PC-9 (cell line): Measurements from ENCODE around the gene VWA3B. TPM values are rescaled to one million over a fixed set of nuclear protein-coding genes. Genes with fewer than 3 reads are reported as not detected.
A peak's percentile ranks its signal among the peaks of the same experiment; 100 is the strongest.

Source experiments
- BruUV-seq: library from RNA; stranded (reverse); fragments of 400-500 nt; replicated peaks from 2 replicates; lab custom pipeline; 2021; lab: Mats Ljungman, UMichigan
- CTCF ChIA-PET: fragments of 300-600 bp; sonication (Branson Sonifier 250); formaldehyde crosslinking; loops from one replicate; lab custom pipeline; 2022; ENCODE audit warnings: antibody characterized with exemption; lab: Charles Lee
- POLR2A ChIA-PET: fragments of 300-600 bp; sonication (Branson Sonifier 250); formaldehyde crosslinking; loops from one replicate; lab custom pipeline; 2022; ENCODE audit warnings: antibody characterized with exemption; ENCODE audit not compliant: unreplicated experiment; lab: Charles Lee
- DNase-seq, 2 experiments: peaks; one replicate each; pipeline versions ENCODE4 v3.0.0 to v3.0.0-alpha.2; 2015 to 2022; ENCODE audit warnings: mixed read lengths in 1 of 2
- H2AFZ ChIP-seq: fragments of 200-600 bp; sonication (generic); 2 replicates; pipeline ENCODE4 v1.8.1; 2017; ENCODE audit warnings: antibody characterized with exemption
- H3F3A ChIP-seq: fragments of 200-600 bp; sonication (generic); 2 replicates; pipeline ENCODE4 v1.8.1; 2017; ENCODE audit warnings: antibody characterized with exemption, mild to moderate bottlenecking, low read depth; ENCODE audit not compliant: insufficient read depth
- H3K27ac ChIP-seq: fragments of 200-600 bp; sonication (generic); 2 replicates; pipeline ENCODE4 v1.6.1; 2016; ENCODE audit warnings: mixed run types
- H3K27me3 ChIP-seq: fragments of 200-600 bp; sonication (generic); 2 replicates; pipeline ENCODE4 v1.6.1; 2016; ENCODE audit warnings: low read depth, mixed run types; ENCODE audit not compliant: insufficient read depth
- H3K36me3 ChIP-seq: fragments of 200-600 bp; sonication (generic); 2 replicates; pipeline ENCODE4 v1.6.1; 2016; ENCODE audit warnings: low read depth, mixed run types
- H3K4me1 ChIP-seq: fragments of 200-600 bp; sonication (generic); replicated peaks from 2 replicates; pipeline ENCODE4 v1.6.1; 2016; ENCODE audit warnings: mixed run types; ENCODE audit not compliant: insufficient read depth
- H3K4me2 ChIP-seq: fragments of 200-600 bp; sonication (generic); 2 replicates; pipeline ENCODE4 v1.6.1; 2017; ENCODE audit warnings: mixed run types
- H3K4me3 ChIP-seq: fragments of 200-600 bp; sonication (generic); 2 replicates; pipeline ENCODE4 v1.6.1; 2016; ENCODE audit warnings: mixed run types
- H3K79me2 ChIP-seq: fragments of 200-600 bp; sonication (generic); 2 replicates; pipeline ENCODE4 v1.6.1; 2017; ENCODE audit warnings: low read depth, mixed run types
- H3K9me2 ChIP-seq: fragments of 200-600 bp; sonication (generic); 2 replicates; pipeline ENCODE4 v1.8.1; 2017; ENCODE audit warnings: mild to moderate bottlenecking; ENCODE audit not compliant: insufficient read depth
- H3K9me3 ChIP-seq: fragments of 200-600 bp; sonication (generic); 2 replicates; pipeline ENCODE4 v1.8.1; 2016; ENCODE audit warnings: low read depth; ENCODE audit not compliant: insufficient read depth
- H4K20me1 ChIP-seq: fragments of 200-600 bp; sonication (generic); 2 replicates; pipeline ENCODE4 v1.8.1; 2017; ENCODE audit not compliant: insufficient read depth
- EZH2 ChIP-seq: fragments of 200-600 bp; sonication (generic); IDR thresholded peaks from 2 replicates; pipeline ENCODE4 v1.8.0; 2017; ENCODE audit warnings: antibody characterized with exemption, low read depth
- intact Hi-C: fragments of 100-400 bp; cut with micrococcal nuclease; formaldehyde crosslinking; loops from one replicate; pipeline ENCODE4 v1.10.0; 2022; ENCODE audit not compliant: unreplicated experiment
- total RNA-seq: library from RNA; stranded (reverse); gene quantifications from 2 replicates; pipeline ENCODE4 v1.2.3, GENCODE V29; 2021
- TF ChIP-seq, protein P1 (sequence below): fragments of 200-600 bp; sonication (generic); conservative IDR thresholded peaks from 2 replicates; pipeline ENCODE4 v1.6.1; 2017; ENCODE audit warnings: mixed run types, antibody characterized with exemption, mild to moderate bottlenecking, moderate library complexity

VWA3B gene
- total RNA-seq, 1 experiment from 2014 or later = not detected

- no peaks in the 10 kb centered on the region for H3K36me3 ChIP-seq
- BruUV-seq = no TSS peak
- no peaks in the 10 kb centered on the region for H4K20me1 ChIP-seq
Observed at GRCh38 chr2:98341241-98341640, 254.3 kb downstream of the VWA3B start.

GRCh38 chr2:98343285-98343684 is 256.3 kb downstream of the VWA3B start:
- TF ChIP-seq EZH2 = no peak
- TF ChIP-seq, protein P1, sequence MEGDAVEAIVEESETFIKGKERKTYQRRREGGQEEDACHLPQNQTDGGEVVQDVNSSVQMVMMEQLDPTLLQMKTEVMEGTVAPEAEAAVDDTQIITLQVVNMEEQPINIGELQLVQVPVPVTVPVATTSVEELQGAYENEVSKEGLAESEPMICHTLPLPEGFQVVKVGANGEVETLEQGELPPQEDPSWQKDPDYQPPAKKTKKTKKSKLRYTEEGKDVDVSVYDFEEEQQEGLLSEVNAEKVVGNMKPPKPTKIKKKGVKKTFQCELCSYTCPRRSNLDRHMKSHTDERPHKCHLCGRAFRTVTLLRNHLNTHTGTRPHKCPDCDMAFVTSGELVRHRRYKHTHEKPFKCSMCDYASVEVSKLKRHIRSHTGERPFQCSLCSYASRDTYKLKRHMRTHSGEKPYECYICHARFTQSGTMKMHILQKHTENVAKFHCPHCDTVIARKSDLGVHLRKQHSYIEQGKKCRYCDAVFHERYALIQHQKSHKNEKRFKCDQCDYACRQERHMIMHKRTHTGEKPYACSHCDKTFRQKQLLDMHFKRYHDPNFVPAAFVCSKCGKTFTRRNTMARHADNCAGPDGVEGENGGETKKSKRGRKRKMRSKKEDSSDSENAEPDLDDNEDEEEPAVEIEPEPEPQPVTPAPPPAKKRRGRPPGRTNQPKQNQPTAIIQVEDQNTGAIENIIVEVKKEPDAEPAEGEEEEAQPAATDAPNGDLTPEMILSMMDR = no peak
- H3K36me3 ChIP-seq = no peaks in the 10 kb centered on the region
- no peak overlapping the region for H3K4me2 ChIP-seq
- BruUV-seq = no TSS peak
- ChIA-PET POLR2A (no interaction called here), CTCF (no interaction called here)
- no peaks in the 10 kb centered on the region for H3F3A ChIP-seq
- no peaks in the 10 kb centered on the region for H3K9me2 ChIP-seq
- H3K4me1 ChIP-seq = no peaks in the 10 kb centered on the region
- H3K27ac ChIP-seq = no peak overlapping the region
- no peaks in the 10 kb centered on the region for H3K79me2 ChIP-seq
- intact Hi-C loops = no loop called here
- H4K20me1 ChIP-seq = no peaks in the 10 kb centered on the region
- no peak overlapping the region for H2AFZ ChIP-seq
- peak in 1 of 2 experiments; percentile 31 for DNase-seq
- H3K27me3 ChIP-seq = peaks cover 44% of the 10 kb centered on the region
- H3K9me3 ChIP-seq = peaks cover 2% of the 10 kb centered on the region; the same call in 1 of the 2 replicates
- H3K4me3 ChIP-seq = no peak overlapping the region

More at GRCh38 chr2:98341241-98341640, 254.3 kb downstream of the VWA3B start:
- no peak overlapping the region for H2AFZ ChIP-seq
- H3K4me3 ChIP-seq = no peak overlapping the region
- intact Hi-C loops = no loop called here
- peaks cover 36% of the 10 kb centered on the region for H3K27me3 ChIP-seq
- peaks cover 3% of the 10 kb centered on the region for H3K9me3 ChIP-seq
- H3K4me2 ChIP-seq = no peak overlapping the region
- TF ChIP-seq EZH2 = no peak
- TF ChIP-seq, protein P1 = no peak
- no peaks in the 10 kb centered on the region for H3F3A ChIP-seq
- H3K27ac ChIP-seq = no peak overlapping the region
- H3K4me1 ChIP-seq = no peaks in the 10 kb centered on the region
- H3K79me2 ChIP-seq = no peaks in the 10 kb centered on the region
- peak in 1 of 2 experiments; percentile 16 for DNase-seq
- CTCF ChIA-PET = no interaction called here
- POLR2A ChIA-PET = no interaction called here
- no peaks in the 10 kb centered on the region for H3K9me2 ChIP-seq

DNA sequence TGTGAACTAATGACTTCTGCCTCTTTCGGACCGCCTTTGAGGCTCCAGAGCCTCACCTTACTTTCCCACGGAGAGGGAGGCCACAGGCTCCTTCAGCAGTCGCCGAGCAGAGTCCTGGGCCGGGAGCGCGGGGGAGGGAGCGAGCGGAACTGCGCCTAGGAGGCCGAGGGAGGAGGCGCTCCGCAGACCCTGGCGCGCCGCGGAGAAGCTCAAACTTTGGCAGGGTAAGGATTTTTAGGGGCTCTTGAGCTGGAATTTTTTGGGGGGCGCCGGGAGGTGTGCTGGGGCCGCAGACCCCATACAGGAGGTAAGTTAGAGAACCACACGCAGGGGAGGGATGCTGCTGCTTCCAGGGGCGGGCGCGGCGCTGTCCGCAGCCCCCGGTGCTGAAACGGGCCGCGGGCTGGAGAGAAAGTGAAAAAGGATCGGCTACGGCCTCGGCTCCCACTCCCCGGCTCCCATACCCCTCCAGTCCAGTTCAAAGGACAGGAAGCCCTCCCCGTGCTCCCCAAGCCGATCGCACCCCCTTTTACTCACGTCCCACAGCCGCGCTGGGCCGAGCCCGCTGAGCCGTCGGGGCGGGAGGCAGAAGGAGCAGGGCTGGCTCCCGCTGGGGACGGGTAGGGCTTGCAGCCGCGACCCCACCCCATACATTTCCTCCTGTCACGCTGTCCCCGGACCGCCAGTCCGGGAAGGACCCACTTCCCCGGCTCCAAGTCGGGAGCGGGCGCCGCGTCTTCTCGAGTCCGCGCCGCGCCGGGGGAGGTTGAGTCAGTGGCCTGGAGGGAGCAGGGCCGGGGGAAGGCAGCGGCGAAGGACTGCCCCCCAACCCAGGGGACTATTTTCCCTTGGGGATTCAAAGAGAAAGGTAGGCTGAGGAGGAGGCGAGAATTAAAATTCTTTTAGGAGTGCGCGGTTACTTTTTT is 259.6 kb downstream of the VWA3B start, which contains the start of gene CNGA3:
Gene CNGA3, plus strand, starts transcription at position 146 of the 926 bp plus-strand sequence. CDS start 23,520 bp downstream, outside the sequence.
- Histone ChIP-seq H2AFZ (no peak within 1 kb of the TSS), H3K27me3 (peaks cover 44% of the 10 kb centered on the region), H3K4me1 (no peaks in the 10 kb centered on the region), H3K27ac (no peak within 1 kb of the TSS), H3K4me3 (no peak within 1 kb of the TSS), H3K9me3 (no peaks in the 10 kb centered on the region; the same call in 1 of the 2 replicates), H3K9me2 (no peaks in the 10 kb centered on the region), H3K36me3 (no peaks in the 10 kb centered on the region), H3F3A (no peaks in the 10 kb centered on the region), H3K79me2 (no peaks in the 10 kb centered on the region), H4K20me1 (no peaks in the 10 kb centered on the region), H3K4me2 (no peak within 1 kb of the TSS)
- DNase-seq = peak in 1 of 2 experiments; percentile 12
- CTCF ChIA-PET = no interaction called here
- TF ChIP-seq, protein P1 = no peak
- TF ChIP-seq EZH2 = no peak
- POLR2A ChIA-PET = no interaction called here
- intact Hi-C loops = no loop called here
- no TSS peak for BruUV-seq
